ENCODE measurements around the gene DYRK1A. TPM values are rescaled to one million over a fixed set of nuclear protein-coding genes. Genes with fewer than 3 reads are reported as not detected.

Gene DYRK1A
- total RNA-seq, 2 experiments from 2014 or later = 73.6 to 74.1 TPM

- H3K27ac Mint-ChIP-seq = no peak overlapping the region
- CTCF ChIA-PET = no interaction called here
- peaks cover 6% of the 10 kb centered on the region for H3K27me3 Mint-ChIP-seq
- H3K9me3 Mint-ChIP-seq = peaks cover 18% of the 10 kb centered on the region
- POLR2A ChIA-PET = no interaction called here
- peaks cover 12% of the 10 kb centered on the region for H3K36me3 Mint-ChIP-seq (ENCODE audit: low read depth)
- no peaks in the 10 kb centered on the region for H3K4me1 Mint-ChIP-seq
- H3K4me3 Mint-ChIP-seq = no peak overlapping the region
- no peak for DNase-seq
These were observed 19.6 kb upstream of the DYRK1A start for GRCh38 chr21:37346841-37347430.

GRCh38 chr21:37348664-37349063, 17.9 kb upstream of the DYRK1A start:
- Mint-ChIP-seq H3K27me3 (peaks cover 12% of the 10 kb centered on the region), H3K4me1 (no peaks in the 10 kb centered on the region), H3K27ac (no peak overlapping the region), H3K4me3 (no peak overlapping the region), H3K36me3 (ENCODE audit: low read depth) (peaks cover 12% of the 10 kb centered on the region), H3K9me3 (peaks cover 16% of the 10 kb centered on the region)
- ChIA-PET POLR2A (interaction anchor here (1.1 kb wide), 1 partner anchor 18 kb away, joined by 3 read pairs; the partner anchor contains the start of gene DYRK1A), CTCF (no interaction called here)
- DNase-seq = no peak

DNA sequence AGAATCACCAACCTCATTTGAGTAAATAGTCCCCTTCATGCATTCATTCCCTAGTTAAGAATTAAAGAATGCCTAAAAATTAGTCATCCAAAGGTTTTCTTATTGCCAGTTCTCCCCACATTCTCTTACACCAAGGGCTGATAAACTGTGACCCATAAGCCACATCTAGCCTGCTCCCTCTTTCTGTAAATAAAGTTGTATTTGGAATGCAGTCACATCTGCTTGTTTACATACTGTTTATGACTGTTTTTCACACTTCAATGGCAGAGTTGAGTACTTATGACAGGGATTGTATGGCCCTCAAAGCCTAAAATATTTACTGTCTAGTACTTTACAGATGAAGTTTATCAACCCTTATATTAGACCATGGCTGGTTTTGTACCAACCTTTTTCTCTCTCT, 16.1 kb upstream of the DYRK1A start:
- peaks cover 16% of the 10 kb centered on the region for H3K9me3 Mint-ChIP-seq
- CTCF ChIA-PET = no interaction called here

DNA sequence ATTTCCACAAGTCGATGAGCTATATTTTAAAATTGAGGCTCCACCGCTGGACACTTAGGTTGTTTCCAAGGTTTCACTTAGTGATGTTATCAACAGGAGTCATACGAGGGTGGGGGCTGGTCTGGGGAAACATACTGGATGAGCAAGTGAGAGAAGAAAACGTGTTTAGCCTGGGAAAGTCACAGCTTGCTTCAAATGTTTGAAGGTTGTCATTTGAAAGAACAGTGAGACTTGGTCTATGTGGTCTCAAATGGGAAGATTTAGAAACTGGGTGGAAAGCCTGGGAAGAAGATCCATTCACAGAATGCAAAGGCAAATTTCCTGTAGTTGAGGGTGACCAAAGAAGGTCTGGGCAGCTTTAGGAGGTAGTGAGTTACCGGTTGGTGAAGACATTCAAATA, 9.9 kb upstream of the DYRK1A start:
- no peak for DNase-seq
- H3K4me1 Mint-ChIP-seq = peaks cover 5% of the 10 kb centered on the region
- no peak overlapping the region for H3K4me3 Mint-ChIP-seq
- H3K9me3 Mint-ChIP-seq = no peaks in the 10 kb centered on the region
- POLR2A ChIA-PET = interaction anchor here (2.5 kb wide), 1 partner anchor 89 kb away, joined by 9 read pairs; the partner anchor contains the start of gene VPS26C
- H3K36me3 Mint-ChIP-seq (ENCODE audit: low read depth) = peaks cover under 1% of the 10 kb centered on the region
- CTCF ChIA-PET = no interaction called here
- peaks cover 17% of the 10 kb centered on the region for H3K27me3 Mint-ChIP-seq
- no peak overlapping the region for H3K27ac Mint-ChIP-seq

More for the DNA sequence above, 16.1 kb upstream of the DYRK1A start:
- no peak overlapping the region for H3K27ac Mint-ChIP-seq
- no peaks in the 10 kb centered on the region for H3K4me1 Mint-ChIP-seq
- no peak for DNase-seq
- POLR2A ChIA-PET = no interaction called here
- peaks cover 18% of the 10 kb centered on the region for H3K27me3 Mint-ChIP-seq
- H3K36me3 Mint-ChIP-seq (ENCODE audit: low read depth) = peaks cover 12% of the 10 kb centered on the region
- H3K4me3 Mint-ChIP-seq = no peak overlapping the region

GRCh38 chr21:37357691-37358090, 8.9 kb upstream of the DYRK1A start:
- Mint-ChIP-seq H3K9me3 (no peaks in the 10 kb centered on the region), H3K27me3 (peaks cover 17% of the 10 kb centered on the region), H3K4me1 (peaks cover 6% of the 10 kb centered on the region), H3K36me3 (ENCODE audit: low read depth) (no peaks in the 10 kb centered on the region), H3K4me3 (no peak overlapping the region), H3K27ac (no peak overlapping the region)
- CTCF ChIA-PET = no interaction called here
- no peak for DNase-seq
- POLR2A ChIA-PET = no interaction called here

- no peak for DNase-seq
- H3K27ac Mint-ChIP-seq = no peak overlapping the region
- H3K4me1 Mint-ChIP-seq = peaks cover 6% of the 10 kb centered on the region
- H3K27me3 Mint-ChIP-seq = peaks cover 14% of the 10 kb centered on the region
- no peak overlapping the region for H3K4me3 Mint-ChIP-seq
- ChIA-PET POLR2A (no interaction called here), CTCF (no interaction called here)
- no peaks in the 10 kb centered on the region for H3K9me3 Mint-ChIP-seq
- no peaks in the 10 kb centered on the region for H3K36me3 Mint-ChIP-seq (ENCODE audit: low read depth)
These were observed 8.2 kb upstream of the DYRK1A start for GRCh38 chr21:37358397-37358796.

- peaks cover 18% of the 10 kb centered on the region for H3K4me1 Mint-ChIP-seq
- POLR2A ChIA-PET = interaction anchor here (2.8 to 3.4 kb wide), 3 partner anchors 96 to 200 kb away, joined by 25 to 48 read pairs (median 35); partner anchors contain the start of gene VPS26C
- H3K27ac Mint-ChIP-seq = no peak overlapping the region
- H3K4me3 Mint-ChIP-seq = no peak overlapping the region
- H3K27me3 Mint-ChIP-seq = no peaks in the 10 kb centered on the region
- no peak for DNase-seq
- H3K9me3 Mint-ChIP-seq = no peaks in the 10 kb centered on the region
- peaks cover 12% of the 10 kb centered on the region for H3K36me3 Mint-ChIP-seq (ENCODE audit: low read depth)
- CTCF ChIA-PET = interaction anchor here (2.5 kb wide), 1 partner anchor 200 kb away, joined by 9 read pairs; no protein-coding TSS in a partner anchor
These were observed 2.6 kb upstream of the DYRK1A start for GRCh38 chr21:37363936-37364335.

DNA sequence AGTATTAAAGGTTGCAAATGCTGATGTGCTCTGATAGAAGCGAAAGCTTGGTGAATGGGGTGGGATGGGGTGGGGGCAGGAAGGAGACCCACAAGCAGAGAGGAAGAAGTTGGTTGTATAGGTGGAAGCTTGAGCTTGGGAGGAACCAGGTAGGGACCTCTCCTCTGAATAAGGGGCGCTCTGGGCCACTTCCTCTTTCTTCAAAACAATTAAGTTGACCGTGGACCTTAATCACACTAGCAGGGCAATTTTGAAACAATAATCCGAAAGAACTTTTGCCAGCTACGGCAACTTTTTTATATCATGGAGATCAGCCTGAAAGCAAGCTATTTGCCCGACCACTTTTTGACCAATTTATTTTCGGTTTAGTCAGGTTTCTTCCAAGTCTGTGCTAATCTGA, 1.9 kb upstream of the DYRK1A start:
- peaks cover 26% of the 10 kb centered on the region for H3K4me1 Mint-ChIP-seq
- H3K36me3 Mint-ChIP-seq (ENCODE audit: low read depth) = peaks cover 13% of the 10 kb centered on the region
- POLR2A ChIA-PET = interaction anchor here (0.8 to 3.4 kb wide), 11 partner anchors 10 to 935 kb away, joined by 3 to 48 read pairs (median 6); partner anchors contain the start of gene VPS26C
- no peaks in the 10 kb centered on the region for H3K27me3 Mint-ChIP-seq
- H3K4me3 Mint-ChIP-seq = no peak overlapping the region
- no peak for DNase-seq
- H3K27ac Mint-ChIP-seq = peak overlapping the region; percentile 97
- CTCF ChIA-PET = interaction anchor here (0.8 to 2.5 kb wide), 3 partner anchors 98 to 295 kb away, joined by 3 to 9 read pairs (median 9); partner anchors contain the start of gene VPS26C
- H3K9me3 Mint-ChIP-seq = no peaks in the 10 kb centered on the region

- ChIA-PET CTCF (interaction anchor here (0.5 to 2.5 kb wide), 4 partner anchors 99 to 1033 kb away, joined by 3 to 9 read pairs (median 6); partner anchors contain the start of gene VPS26C), POLR2A (interaction anchor here (0.7 to 3.4 kb wide), 25 partner anchors 9 to 1818 kb away, joined by 3 to 48 read pairs (median 5); partner anchors contain the start of genes MORC3, PIGP, PSMG1 and TTC3)
- peaks cover 37% of the 10 kb centered on the region for H3K4me1 Mint-ChIP-seq
- peak; percentile 61 for DNase-seq
- H3K4me3 Mint-ChIP-seq = peak overlapping the region; percentile 96
- no peaks in the 10 kb centered on the region for H3K9me3 Mint-ChIP-seq
- H3K36me3 Mint-ChIP-seq (ENCODE audit: low read depth) = peaks cover 13% of the 10 kb centered on the region
- H3K27ac Mint-ChIP-seq = peak overlapping the region; percentile 97
- no peaks in the 10 kb centered on the region for H3K27me3 Mint-ChIP-seq
These were observed 774 bp upstream of the DYRK1A start for GRCh38 chr21:37365517-37366481.

DNA sequence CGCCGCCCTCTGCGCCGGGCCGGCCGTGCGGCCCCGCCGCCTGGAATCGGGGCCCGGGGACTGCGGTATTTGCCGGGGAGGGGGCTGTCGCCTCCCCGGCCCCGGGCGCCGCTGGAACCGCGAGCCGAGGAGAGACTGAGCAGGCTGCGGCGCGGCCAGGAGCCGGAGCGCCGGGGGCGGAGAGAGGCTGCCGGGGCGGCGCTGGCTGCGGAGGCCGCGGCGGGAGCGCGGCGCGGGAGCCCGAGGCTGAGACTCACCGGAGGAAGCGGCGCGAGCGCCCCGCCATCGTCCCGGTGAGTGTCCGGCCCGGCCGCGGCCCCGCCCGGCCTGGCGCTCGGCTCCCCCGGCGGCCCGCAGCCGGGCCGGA, 746 bp downstream of the DYRK1A start:
- H3K4me3 Mint-ChIP-seq = no peak overlapping the region
- no peaks in the 10 kb centered on the region for H3K27me3 Mint-ChIP-seq
- no peaks in the 10 kb centered on the region for H3K9me3 Mint-ChIP-seq
- no peak for DNase-seq
- ChIA-PET CTCF (no interaction called here), POLR2A (interaction anchor here (1.6 to 5.0 kb wide), 5 partner anchors 100 to 196 kb away, joined by 3 to 61 read pairs (median 14); partner anchors contain the start of gene VPS26C)
- H3K4me1 Mint-ChIP-seq = peaks cover 47% of the 10 kb centered on the region
- H3K27ac Mint-ChIP-seq = no peak overlapping the region
- H3K36me3 Mint-ChIP-seq (ENCODE audit: low read depth) = peaks cover 13% of the 10 kb centered on the region

- H3K4me1 Mint-ChIP-seq = peaks cover 51% of the 10 kb centered on the region
These were observed 1.3 kb downstream of the DYRK1A start for GRCh38 chr21:37367703-37368540.

More at GRCh38 chr21:37367703-37368540, 1.3 kb downstream of the DYRK1A start:
- Mint-ChIP-seq H3K27me3 (no peaks in the 10 kb centered on the region), H3K27ac (peak overlapping the region; percentile 87), H3K9me3 (no peaks in the 10 kb centered on the region), H3K36me3 (ENCODE audit: low read depth) (peaks cover 13% of the 10 kb centered on the region), H3K4me3 (peak overlapping the region; percentile 90)
- DNase-seq = peak; percentile 58
- CTCF ChIA-PET = interaction anchor here (1.6 to 2.0 kb wide), 2 partner anchors 147 to 196 kb away, joined by 4 to 7 read pairs; no protein-coding TSS in a partner anchor
- POLR2A ChIA-PET = interaction anchor here (0.9 to 5.0 kb wide), 11 partner anchors 11 to 196 kb away, joined by 3 to 61 read pairs (median 4); partner anchors contain the start of gene VPS26C
